Spleen (tissue), 11 donors: ENCODE results near the gene FHAD1. TPM values are rescaled to one million over a fixed set of nuclear protein-coding genes. Genes with fewer than 3 reads are reported as not detected.

Experiments
- DNase-seq: peaks from one replicate; pipeline ENCODE4 v3.0.0-alpha.2; 2020
- H3K27ac ChIP-seq, 8 donors: fragments of 200-600 bp; sonication (generic) in 7 of 8; 1 replicate in 4 of 8; 2 replicates in 4 of 8; pipeline versions ENCODE4 v1.5.0 to v1.8.0; 2016 to 2021; ENCODE audit warnings: inconsistent platforms in 4 of 8, mild to moderate bottlenecking in 4 of 8, moderate library complexity in 1 of 8
- H3K27me3 ChIP-seq, 7 donors: fragments of 200-600 bp; sonication (generic) in 6 of 7; replicated peaks in 1 of 7; 1 replicate in 4 of 7; 2 replicates in 3 of 7; pipeline versions ENCODE4 v1.5.0 to v1.8.0; 2016 to 2021; ENCODE audit warnings: inconsistent platforms in 3 of 7, mild to moderate bottlenecking in 1 of 7
- H3K36me3 ChIP-seq, 6 donors: fragments of 200-600 bp; sonication (generic) in 5 of 6; 1 replicate in 4 of 6; 2 replicates in 2 of 6; pipeline versions ENCODE4 v1.5.0 to v1.8.0; 2016 to 2021; ENCODE audit warnings: inconsistent platforms in 2 of 6
- H3K4me1 ChIP-seq, 6 donors: fragments of 200-600 bp; sonication (generic) in 5 of 6; 1 replicate in 3 of 6; 2 replicates in 3 of 6; pipeline versions ENCODE4 v1.5.0 to v1.8.0; 2016 to 2021; ENCODE audit warnings: inconsistent platforms in 3 of 6
- H3K4me3 ChIP-seq, 8 donors: fragments of 200-600 bp; sonication (generic) in 7 of 8; 1 replicate in 4 of 8; 2 replicates in 4 of 8; pipeline versions ENCODE4 v1.5.0 to v1.8.0; 2016 to 2021; ENCODE audit warnings: inconsistent platforms in 4 of 8, mild to moderate bottlenecking in 4 of 8, moderate library complexity in 2 of 8
- H3K9me3 ChIP-seq, 8 donors: fragments of 200-600 bp; sonication (generic) in 7 of 8; 1 replicate in 4 of 8; 2 replicates in 4 of 8; pipeline versions ENCODE4 v1.5.0 to v1.8.0; 2016 to 2021; ENCODE audit warnings: inconsistent platforms in 4 of 8
- CTCF ChIP-seq, 11 experiments: fragments of 200-600 bp in 7 of 11; fragments of 450-650 bp in 4 of 11; sonication (generic) in 4 of 11; IDR thresholded peaks in 8 of 11; conservative IDR thresholded peaks in 3 of 11; 1 replicate in 7 of 11; 2 replicates in 4 of 11; pipeline versions ENCODE4 v1.4.0 to v1.8.0; 2016 to 2021; ENCODE audit warnings: antibody characterized with exemption in 11 of 11, inconsistent platforms in 4 of 11, mild to moderate bottlenecking in 1 of 11
- POLR2A ChIP-seq, 3 donors: fragments of 450-650 bp; IDR thresholded peaks; one replicate each; pipeline ENCODE4 v1.5.1; 2017; ENCODE audit warnings: antibody characterized with exemption in 3 of 3, mild to moderate bottlenecking in 1 of 3
- POLR2AphosphoS5 ChIP-seq, 3 donors: sonication (generic); formaldehyde crosslinking; IDR thresholded peaks; one replicate each; pipeline ENCODE4 v1.5.1; 2017; ENCODE audit warnings: antibody characterized with exemption in 3 of 3
- WGBS, 5 donors: extraction: QIAGEN DNeasy Blood & Tissue Kit in 3 of 5; methylation state at CpG; one replicate each; pipeline versions ENCODE4 v1.1.5 to v1.1.7; 2013 to 2018; 5-methylcytosine and 5-hydroxymethylcytosine counted together
- intact Hi-C: fragments of 100-400 bp; cut with DNase I; formaldehyde crosslinking; loops from one replicate; pipeline ENCODE4 v1.15.0; 2023; ENCODE audit warnings: low total_unique reads
- polyA plus RNA-seq, 3 donors: library from polyadenylated mRNA; stranded (reverse); fragments of 200-250 nt; gene quantifications; one replicate each; pipeline ENCODE4 v1.2.1, GENCODE V29; 2013
- total RNA-seq, 7 donors: library from RNA; depleted of rRNA in 3 of 7; stranded (reverse); fragments of >200 nt in 3 of 7; fragmentation: NEBNext Ultra II Directional in 4 of 7; extraction: Animal tissue kit (Norgen Biotek cat#: 25700) in 4 of 7; gene quantifications; one replicate each; pipeline versions ENCODE4 v1.1.0 to v1.2.1, GENCODE V29; 2016 to 2021
- donor health status: healthy with polysubstance abuse.
- donor health status: DM: no; HTN: no; CAD: no; lungs with moderate emphysema.
- donor health status: DM: no; HTN: no; CAD: no.
- donor health status: Bipolar disorder and iron deficiency.
- donor health status: healthy.
- donor health status: DM: no; HTN: no; CAD: no.
- donor health status: DM: yes; HTN: yes; CAD: no.

FHAD1 gene
- total and polyA plus RNA-seq, 10 donors = 0.22 to 1.0 (median 0.28) TPM; not detected in 3

DNA sequence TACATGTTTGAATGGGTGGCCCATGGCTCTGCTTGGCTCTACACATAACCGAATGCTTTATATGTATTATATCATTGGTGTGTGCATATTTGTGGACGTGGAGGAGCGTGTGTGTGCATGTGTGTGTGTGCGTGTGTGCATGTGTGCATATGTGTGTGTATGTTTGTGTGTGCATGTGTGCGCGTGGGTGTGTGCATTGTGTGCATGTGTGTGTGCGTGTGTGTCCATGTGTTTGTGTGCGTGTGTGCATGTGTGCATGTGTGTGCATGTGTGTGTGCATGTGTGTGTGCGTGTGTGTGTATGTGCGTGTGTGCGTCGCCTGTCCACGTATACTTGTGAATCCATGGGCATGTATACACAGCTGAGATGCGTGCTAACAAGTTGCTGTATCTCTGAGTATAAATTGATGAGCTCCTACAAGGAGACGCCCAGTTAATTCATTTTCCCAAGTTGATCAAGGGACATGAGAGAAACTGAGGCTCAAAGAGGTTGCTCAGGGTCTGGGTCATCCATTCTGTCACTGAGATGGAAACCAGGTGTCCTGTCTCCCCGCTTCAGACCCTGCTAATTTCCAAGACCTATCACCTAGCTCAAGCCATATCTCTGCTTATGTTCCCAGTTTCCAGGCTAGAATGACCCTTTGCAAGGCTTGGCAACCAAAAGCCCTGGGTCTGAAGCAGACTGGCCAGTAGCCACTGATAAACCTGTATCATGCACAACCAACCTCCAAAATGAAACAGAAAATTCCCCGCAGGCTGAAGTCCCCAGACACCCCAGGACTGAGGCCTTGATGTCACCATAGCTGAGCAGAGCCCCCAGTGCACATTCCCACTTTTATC lies 188.4 kb downstream of the FHAD1 start:
- WGBS, 5 donors = 90 to 96% (median 94%) methylated on average over 17 of the region's 17 CpGs
- Histone ChIP-seq H3K9me3 (no peaks in the 10 kb centered on the region), H3K27me3 (no peaks in the 10 kb centered on the region), H3K4me1 (peaks cover 0 to 35% (median 11%) of the 10 kb centered on the region in 6 donors), H3K36me3 (peaks cover 0 to 19% (median 5%) of the 10 kb centered on the region in 6 donors), H3K4me3 (no peak overlapping the region), H3K27ac (peak overlapping the region in 2 of 8 donors; percentile 55 to 57)
- no peak for TF ChIP-seq POLR2A (IDR thresholded peaks at IDR 0.05)
- no peak for TF ChIP-seq POLR2AphosphoS5 (IDR thresholded peaks at IDR 0.05)
- no peak for TF ChIP-seq CTCF (IDR thresholded peaks at IDR 0.05 in 8 of 11, conservative IDR thresholded peaks at IDR 0.05 in 3 of 11)
- no peak for DNase-seq
- intact Hi-C loops = no loop called here

- intact Hi-C loops = no loop called here
- Histone ChIP-seq H3K36me3 (peaks cover 0 to 3% (median 0%) of the 10 kb centered on the region in 6 donors), H3K9me3 (no peaks in the 10 kb centered on the region), H3K27me3 (no peaks in the 10 kb centered on the region), H3K27ac (no peak overlapping the region), H3K4me1 (peaks cover 0 to 20% (median 0%) of the 10 kb centered on the region in 6 donors), H3K4me3 (no peak overlapping the region)
- TF ChIP-seq POLR2A (IDR thresholded peaks at IDR 0.05) = no peak
- TF ChIP-seq CTCF (IDR thresholded peaks at IDR 0.05 in 8 of 11, conservative IDR thresholded peaks at IDR 0.05 in 3 of 11) = no peak
- no peak for DNase-seq
- WGBS, 5 donors = 91 to 96% (median 93%) methylated on average over 6 of the region's 6 CpGs
These were observed 189.9 kb downstream of the FHAD1 start for GRCh38 chr1:15436881-15437442.

GRCh38 chr1:15439325-15439724 lies 192.3 kb downstream of the FHAD1 start:
- 93 to 97% (median 94%) methylated on average over 14 of the region's 14 CpGs for WGBS, 5 donors

More at GRCh38 chr1:15439325-15439724, 192.3 kb downstream of the FHAD1 start:
- H3K4me3 ChIP-seq = no peak overlapping the region
- no peaks in the 10 kb centered on the region for H3K9me3 ChIP-seq
- peaks cover 0 to 3% (median 0%) of the 10 kb centered on the region in 7 donors for H3K27me3 ChIP-seq
- H3K27ac ChIP-seq = no peak overlapping the region
- TF ChIP-seq CTCF (IDR thresholded peaks at IDR 0.05 in 8 of 11, conservative IDR thresholded peaks at IDR 0.05 in 3 of 11) (no peak), POLR2AphosphoS5 (IDR thresholded peaks at IDR 0.05) (no peak), POLR2A (IDR thresholded peaks at IDR 0.05) (no peak)
- no peak for DNase-seq
- no peaks in the 10 kb centered on the region for H3K36me3 ChIP-seq
- intact Hi-C loops = no loop called here
- H3K4me1 ChIP-seq = peaks cover 0 to 10% (median 0%) of the 10 kb centered on the region in 6 donors
